Right lobe of liver (tissue), 4 donors: ENCODE data around the gene TANGO2.

ENCODE experiments used
- POLR2A ChIP-seq: fragments of 450-650 bp; IDR thresholded peaks from one replicate; pipeline ENCODE4 v1.6.1; 2017; ENCODE audit warnings: antibody characterized with exemption, mild to moderate bottlenecking
- TF ChIP-seq, protein P1 (sequence below), 4 donors: fragments of 200-600 bp in 3 of 4; fragments of 450-650 bp in 1 of 4; IDR thresholded peaks; one replicate each; pipeline versions ENCODE4 v1.5.1 to v1.8.0; 2016 to 2022; ENCODE audit warnings: antibody characterized with exemption in 4 of 4, mild to moderate bottlenecking in 2 of 4
- donor health status: DM: no; HTN: no; CAD: no.
- donor health status: DM: no; HTN: no; CAD: no.
- donor health status: DM: no; HTN: yes; CAD: no.

DNA sequence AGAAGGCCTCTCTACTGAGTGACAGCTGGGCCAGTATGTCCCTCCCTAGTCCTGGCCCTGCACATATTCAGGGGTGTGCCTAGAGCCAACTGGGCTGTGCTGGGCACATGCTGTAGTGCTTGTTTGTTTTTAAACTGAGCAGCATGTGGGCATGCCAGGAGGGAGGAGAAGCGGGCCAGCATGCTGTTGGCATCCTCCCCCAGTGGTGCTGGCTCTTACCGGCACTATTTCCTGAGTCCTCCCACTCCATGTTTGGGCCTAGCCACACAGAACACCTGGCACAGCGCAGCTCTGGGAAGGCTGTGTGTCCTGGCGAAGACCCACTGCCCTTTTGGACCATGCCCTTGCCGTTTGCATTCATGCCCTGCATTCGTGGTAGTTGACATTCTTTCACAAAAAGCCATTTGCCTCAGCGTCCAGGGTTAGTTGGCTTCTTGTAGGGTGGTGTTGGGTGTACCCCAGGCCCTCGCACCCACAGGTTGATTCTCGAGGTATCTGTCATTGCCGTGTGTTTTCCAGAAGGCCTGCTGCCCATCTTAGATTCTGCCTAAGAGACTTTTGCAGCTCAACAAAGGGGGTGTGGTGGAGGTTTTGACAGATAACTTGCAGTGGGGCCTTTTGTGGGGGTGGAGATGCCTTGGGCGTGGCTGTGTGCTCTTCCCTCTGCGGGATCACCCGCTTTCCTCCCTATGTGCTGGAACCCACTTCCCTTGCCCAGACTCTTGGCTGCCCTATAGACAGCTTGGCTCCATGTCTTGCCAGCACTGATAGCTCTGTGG lies 72.7 kb downstream of the TANGO2 start:
- TF ChIP-seq, protein P1, sequence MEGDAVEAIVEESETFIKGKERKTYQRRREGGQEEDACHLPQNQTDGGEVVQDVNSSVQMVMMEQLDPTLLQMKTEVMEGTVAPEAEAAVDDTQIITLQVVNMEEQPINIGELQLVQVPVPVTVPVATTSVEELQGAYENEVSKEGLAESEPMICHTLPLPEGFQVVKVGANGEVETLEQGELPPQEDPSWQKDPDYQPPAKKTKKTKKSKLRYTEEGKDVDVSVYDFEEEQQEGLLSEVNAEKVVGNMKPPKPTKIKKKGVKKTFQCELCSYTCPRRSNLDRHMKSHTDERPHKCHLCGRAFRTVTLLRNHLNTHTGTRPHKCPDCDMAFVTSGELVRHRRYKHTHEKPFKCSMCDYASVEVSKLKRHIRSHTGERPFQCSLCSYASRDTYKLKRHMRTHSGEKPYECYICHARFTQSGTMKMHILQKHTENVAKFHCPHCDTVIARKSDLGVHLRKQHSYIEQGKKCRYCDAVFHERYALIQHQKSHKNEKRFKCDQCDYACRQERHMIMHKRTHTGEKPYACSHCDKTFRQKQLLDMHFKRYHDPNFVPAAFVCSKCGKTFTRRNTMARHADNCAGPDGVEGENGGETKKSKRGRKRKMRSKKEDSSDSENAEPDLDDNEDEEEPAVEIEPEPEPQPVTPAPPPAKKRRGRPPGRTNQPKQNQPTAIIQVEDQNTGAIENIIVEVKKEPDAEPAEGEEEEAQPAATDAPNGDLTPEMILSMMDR (IDR thresholded peaks at IDR 0.05), result peak in 1 of 4 donors; percentile 28
- no peak for TF ChIP-seq POLR2A
